ENCODE measurements around the gene BATF.

The BATF gene

GRCh38 chr14:75504411-75504810, 17.9 kb upstream of the BATF start:
- DNase-seq: no peak

DNA sequence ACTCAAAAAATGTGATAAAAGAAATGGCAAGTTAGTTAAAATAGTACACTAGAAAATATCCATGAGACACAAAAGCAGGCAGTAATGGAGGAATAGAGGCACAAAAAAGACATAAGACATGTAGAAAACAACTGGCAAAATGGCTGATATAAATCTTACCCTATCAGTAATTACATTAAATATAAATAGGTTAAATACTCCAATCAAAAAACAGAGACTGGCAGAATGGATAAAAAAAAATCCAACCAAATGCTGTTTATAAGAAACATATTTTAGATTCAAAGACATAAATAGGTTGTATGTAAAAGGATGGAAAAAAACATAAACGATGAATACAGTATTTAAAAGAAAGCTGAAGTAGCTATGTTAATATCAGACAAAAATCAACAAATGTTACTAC, 15.3 kb upstream of the BATF start:
- no peak for DNase-seq

GRCh38 chr14:75510547-75510946, 11.7 kb upstream of the BATF start:
- no peak for DNase-seq

GRCh38 chr14:75511201-75511600, 11.1 kb upstream of the BATF start:
- DNase-seq: no peak

DNA sequence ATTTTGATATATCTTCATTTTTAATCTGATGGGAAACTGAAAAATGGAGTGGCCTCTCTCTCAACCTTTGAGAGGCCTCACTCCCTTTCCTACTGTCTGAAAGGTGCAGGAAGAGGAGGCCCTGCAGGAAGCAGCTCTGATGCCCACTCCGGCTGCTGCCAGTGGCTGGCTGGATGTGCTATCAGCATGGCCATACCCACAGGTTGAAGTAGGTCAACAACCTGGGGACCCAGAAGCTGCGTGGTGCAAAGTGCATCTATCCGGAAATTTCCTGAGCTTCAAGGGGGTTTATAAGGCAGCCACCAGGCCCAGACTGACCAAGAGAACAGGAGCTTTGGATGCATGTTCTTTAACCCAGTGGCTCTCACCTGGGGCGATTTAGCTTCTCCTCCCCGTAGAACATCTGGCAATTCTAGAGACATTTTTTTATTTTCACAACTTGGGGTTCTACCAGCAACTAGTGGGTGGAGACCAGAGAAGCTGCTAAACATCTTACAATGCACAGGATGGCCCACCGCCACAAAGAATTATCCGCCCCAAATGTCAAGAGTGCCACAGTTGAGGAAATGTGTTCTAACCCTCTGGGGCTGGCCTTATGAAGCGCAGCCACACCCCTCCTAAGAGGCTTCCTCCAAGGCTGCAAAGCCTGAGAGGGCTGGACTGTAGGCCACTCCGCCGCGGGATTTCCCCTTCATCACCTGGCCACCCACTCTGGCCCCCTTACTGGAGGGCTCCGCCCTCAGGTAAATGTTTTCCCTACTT, 8.2 kb upstream of the BATF start:
- DNase-seq: peak; percentile 27

GRCh38 chr14:75514673-75515628, 7.3 kb upstream of the BATF start:
- DNase-seq: peak; percentile 56

GRCh38 chr14:75515629-75515996, 6.7 kb upstream of the BATF start:
- peak; percentile 50 for DNase-seq

DNA sequence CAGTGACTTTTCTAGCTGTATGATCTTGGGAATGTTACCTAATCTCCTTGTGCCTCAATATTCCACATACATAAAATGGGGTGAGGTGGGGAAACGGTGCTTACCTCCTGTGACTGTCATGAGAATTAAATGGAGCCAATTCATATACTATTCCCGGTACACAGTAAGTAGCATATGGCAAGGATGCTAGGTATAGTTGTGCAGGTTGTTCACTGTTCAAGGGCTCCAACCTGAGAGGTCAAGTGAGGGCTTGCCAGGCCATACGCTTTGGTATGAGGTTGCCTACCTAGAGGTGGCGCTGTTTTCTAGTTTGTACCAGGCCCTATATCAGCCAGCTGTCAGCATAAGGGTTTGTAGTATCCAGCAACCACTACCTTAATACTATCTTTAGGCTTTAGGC, 3.6 kb upstream of the BATF start:
- peak; percentile 38 for DNase-seq

DNA sequence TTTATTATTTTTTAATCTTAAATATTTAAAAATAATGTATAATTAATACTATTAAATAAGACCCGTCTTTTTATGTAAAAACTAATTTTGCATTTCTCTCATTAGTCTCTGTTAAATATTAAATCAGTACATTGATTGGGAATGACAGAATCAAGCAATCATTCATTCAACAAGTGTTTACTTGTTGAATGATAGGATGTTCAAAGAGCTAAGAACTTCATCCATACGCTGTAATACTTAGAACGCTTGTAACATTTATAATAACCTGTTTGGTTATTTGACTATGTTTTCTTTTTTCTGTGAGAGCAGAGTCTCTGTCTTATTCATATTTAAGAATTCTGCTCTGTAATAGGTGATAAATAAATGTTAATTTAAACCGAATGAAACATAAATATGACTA, 2.9 kb upstream of the BATF start:
- no peak for DNase-seq

GRCh38 chr14:75519826-75520728, 2.2 kb upstream of the BATF start:
- DNase-seq: no peak

DNA sequence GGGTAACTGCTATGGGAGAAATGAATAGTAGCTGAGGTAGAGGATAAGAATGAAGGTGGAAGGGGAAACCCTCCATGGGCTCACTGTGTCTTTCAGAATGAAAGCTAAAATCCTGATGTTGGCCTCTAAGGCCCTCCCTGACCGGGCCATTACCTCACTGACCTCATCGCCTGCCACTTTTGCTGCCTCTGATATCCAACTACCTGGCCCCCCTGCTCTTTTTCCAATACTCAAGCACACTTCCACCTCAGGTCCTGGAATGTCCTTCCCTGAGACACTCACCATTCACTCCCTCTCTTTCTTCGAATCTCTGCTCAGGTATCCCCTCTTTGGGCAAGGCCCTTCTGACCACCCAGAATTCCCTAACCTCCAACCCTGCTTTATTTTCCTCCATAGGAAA, 1.4 kb upstream of the BATF start:
- DNase-seq: no peak

DNA sequence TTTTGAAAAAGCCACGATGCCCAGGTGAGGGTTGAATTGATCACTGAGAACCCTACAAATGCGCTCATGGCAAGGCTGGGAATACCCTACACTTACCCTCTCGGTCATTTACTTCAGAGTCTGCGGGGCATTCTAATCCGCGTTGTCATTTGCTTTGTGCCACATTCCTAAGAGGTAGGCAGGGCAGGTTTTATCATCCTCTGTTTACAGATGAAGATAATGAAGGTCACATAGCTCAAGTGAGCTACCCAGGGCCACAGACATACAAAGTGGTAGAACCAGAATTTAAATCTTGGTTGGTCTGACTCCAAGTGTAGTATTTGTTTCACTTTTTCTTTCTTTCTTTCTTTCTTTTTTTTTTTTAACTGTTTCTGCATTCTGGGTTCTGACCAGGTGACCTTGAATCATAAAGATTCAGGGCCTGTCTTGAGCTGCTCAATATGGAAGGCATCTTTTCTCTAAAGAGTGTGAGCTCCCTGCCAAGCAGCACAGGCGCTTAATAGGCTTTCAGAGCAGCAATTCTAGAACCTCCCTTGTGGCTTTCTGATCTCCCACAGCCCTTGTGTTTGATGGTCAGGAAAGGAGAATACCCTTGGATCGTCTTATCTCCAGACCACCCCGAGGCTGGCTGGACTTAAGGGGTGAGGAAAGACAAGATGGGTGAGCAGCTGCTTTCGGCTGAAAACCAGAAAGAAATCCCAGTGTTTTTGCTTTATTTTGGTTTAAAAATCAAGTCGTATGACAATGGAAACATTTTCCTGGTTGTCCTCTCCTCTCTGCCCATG, 662 bp upstream of the BATF start:
- DNase-seq: no peak

DNA sequence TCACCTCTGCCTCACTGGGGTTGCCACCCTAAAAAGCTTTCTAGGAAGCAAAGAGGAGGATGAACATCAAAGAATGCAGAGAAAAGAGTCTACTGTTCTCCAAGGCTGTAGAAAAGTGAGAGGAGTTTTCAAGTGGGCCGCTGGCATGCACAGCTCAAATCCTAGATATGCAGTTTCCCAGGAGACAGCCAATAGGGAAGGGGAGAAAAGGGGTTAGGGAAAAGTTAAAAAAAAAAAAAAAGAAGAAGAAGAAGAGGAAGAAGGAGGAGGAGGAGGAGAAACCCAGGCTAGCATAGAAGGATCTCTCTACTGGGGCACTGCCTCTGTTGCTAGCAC, 682 bp downstream of the BATF start:
- no peak for DNase-seq

DNA sequence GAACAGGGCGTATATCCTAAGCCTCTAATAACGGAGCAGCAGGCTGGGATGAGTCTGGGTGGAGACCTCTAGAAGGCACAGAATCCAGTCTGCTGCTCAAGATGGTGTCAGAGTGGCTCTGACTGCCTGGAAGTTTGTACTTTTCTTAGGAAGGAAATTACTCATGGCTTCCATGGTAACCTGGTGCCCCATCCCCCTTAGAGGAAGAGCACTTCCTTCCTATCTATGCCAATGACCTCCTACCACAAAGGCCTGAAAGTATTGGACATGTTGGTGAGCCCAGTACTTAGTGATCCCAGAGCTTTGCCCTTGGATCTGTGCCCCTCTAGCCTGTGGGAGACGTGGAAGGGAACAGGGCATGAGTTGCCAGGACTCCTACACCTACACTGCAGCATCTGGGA, 1.5 kb downstream of the BATF start:
- no peak for DNase-seq

GRCh38 chr14:75525969-75526368, 3.7 kb downstream of the BATF start:
- DNase-seq: no peak

DNA sequence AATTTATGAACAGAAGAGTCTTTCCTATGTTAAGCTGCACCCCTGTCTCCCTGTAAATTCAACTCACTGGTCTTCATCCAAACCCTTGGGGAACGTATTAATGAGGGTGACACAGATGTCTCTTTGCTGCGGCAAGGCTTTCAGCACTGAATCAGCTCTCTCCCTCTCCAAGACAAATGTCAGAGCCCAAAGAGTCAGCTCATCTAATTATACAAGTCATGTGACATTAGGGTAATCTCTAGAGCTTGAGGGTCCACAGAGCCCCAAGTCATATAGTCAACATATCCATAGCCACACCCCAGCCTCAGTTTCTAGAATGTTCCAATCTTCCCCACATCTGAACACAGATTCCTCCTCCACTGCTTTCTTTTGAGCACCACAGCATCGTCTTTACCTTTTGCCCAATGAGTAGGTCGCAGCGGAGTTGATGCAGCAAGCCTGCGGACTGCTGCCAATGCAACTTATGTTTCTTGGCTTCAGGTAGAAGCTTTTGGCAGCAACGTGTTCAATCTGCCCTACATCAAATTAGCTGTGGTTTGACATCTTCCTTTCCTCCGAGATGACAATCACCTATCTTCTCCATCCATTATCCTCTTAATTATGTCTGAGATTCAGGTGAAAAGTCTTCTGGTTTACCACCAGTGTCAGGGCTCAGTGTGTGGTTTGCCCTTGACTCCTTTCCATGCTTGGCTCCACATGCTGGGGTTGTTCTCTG, 5.3 kb downstream of the BATF start:
- no peak for DNase-seq

DNA sequence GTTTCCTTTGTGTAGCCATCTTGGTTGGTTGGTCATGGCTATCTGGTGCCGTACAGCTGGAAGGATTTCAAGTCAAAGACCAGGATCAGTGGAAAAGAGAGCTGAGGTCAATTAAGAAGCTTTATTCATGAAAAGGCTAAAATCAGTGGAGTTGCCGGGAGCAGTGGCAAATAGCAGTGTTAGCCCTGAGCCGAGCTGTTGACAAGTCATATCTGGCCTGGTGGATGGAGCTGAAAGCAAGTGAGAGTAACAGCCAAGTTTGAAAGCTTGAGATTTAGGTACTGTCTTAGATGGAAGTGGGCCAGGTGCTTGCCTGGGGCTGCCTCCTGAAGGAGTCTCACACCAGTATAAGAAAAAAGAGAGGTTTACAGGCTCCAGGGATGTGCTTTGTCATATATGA, 9.0 kb downstream of the BATF start:
- DNase-seq: no peak

GRCh38 chr14:75531660-75532317, 9.5 kb downstream of the BATF start:
- no peak for DNase-seq

DNA sequence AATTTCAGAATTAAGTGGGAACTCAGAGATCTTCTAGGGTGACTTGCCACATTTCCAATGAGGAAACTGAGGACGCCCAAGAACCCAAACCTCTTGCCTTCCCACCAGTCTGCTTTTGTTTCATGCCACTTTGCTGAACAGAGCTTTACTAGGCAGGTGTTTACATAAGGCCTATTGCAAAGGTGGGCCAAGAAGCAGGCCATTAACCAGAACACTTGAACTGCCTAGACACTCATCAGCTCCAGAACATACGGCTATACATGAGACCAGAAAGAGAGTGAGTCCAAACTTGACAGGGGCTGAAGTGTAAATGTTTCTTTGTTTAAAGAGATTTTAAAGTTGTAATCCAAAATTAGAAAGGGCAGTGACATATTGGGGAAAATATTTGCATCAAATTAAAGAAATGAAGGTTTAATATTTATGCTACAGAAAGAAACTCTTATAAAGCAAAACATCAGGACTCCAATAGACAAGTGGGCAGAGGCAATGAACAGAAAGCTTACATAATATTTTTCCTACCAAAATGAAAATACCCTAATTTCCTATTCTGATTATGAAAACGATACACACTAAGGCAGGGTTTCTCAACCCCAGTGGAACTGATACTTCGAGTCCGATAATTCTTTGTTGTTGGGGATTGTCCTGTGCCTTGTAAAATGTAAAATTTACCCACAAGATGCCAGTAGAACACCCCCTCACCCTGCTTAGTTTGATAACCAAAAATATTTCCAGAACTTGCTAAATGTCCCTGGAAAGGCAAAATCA, 11.7 kb downstream of the BATF start:
- no peak for DNase-seq

- no peak for DNase-seq
Measured at GRCh38 chr14:75535164-75535898, 13.1 kb downstream of the BATF start.

All from CD4-positive, alpha-beta T cell treated with Interleukin-15 for 1 hour (primary cell).